ENCODE data around the gene ESPN. TPM values are rescaled to one million over a fixed set of nuclear protein-coding genes. Genes with fewer than 3 reads are reported as not detected.
"Not testable (repeated sequence)": the region's sequence is repeated elsewhere in the genome, so short reads cannot be mapped to it uniquely, and the experiment has no call there.

ESPN gene
- total RNA-seq, 2 experiments from 2014 or later: 2.0 to 3.9 TPM

DNA sequence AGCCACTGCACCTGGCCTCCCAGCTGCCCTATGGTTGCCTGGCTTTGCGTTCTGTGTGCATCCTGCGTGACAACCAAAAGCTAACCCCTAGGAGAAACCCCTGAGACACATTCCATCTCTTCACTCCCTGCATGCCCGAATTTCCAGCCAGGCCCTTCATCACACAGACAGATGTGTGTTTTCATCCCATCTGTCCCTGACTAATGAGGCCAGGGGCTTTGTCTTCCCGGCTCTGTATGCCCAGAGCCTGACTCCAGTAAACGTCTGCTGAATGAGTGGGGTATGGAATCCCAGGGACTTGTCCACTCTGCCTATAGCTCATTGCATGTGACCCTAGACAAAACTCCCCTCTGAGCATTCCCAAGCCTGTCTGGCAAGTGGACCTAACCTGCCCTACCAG lies 9.6 kb downstream of the ESPN start:
- H3K4me3 Mint-ChIP-seq: no peak overlapping the region
- no peak overlapping the region for H3K27ac Mint-ChIP-seq

DNA sequence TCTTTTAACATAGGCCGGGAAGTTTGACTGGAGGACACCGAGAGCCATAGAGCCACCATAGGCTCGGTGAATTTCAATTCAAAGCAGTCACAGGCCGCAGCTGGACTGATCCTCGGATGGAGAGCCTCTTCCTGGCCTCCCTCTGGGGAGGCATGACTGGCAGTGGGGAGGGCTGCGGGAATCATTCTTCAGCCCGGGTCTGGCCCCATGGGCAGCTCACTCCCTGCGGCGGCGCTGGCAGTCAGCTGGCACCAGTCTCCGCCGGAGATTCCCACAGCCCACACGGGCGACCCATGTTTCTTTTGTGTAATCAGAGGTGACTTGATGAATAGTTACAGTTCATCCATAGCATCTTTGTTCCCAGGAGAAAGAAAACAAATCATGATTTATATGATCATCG lies 10.6 kb downstream of the ESPN start:
- no peak overlapping the region for H3K27ac ChIP-seq (ENCODE audit: low read depth in 1 of 2, low read length in 2 of 2)
- H3K4me1 ChIP-seq (ENCODE audit: insufficient read depth, low read length): peaks cover 9% of the 10 kb centered on the region
- TF ChIP-seq, protein P1, sequence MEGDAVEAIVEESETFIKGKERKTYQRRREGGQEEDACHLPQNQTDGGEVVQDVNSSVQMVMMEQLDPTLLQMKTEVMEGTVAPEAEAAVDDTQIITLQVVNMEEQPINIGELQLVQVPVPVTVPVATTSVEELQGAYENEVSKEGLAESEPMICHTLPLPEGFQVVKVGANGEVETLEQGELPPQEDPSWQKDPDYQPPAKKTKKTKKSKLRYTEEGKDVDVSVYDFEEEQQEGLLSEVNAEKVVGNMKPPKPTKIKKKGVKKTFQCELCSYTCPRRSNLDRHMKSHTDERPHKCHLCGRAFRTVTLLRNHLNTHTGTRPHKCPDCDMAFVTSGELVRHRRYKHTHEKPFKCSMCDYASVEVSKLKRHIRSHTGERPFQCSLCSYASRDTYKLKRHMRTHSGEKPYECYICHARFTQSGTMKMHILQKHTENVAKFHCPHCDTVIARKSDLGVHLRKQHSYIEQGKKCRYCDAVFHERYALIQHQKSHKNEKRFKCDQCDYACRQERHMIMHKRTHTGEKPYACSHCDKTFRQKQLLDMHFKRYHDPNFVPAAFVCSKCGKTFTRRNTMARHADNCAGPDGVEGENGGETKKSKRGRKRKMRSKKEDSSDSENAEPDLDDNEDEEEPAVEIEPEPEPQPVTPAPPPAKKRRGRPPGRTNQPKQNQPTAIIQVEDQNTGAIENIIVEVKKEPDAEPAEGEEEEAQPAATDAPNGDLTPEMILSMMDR (IDR thresholded peaks at IDR 0.05): no peak
- DNase-seq (no peak), ATAC-seq (ENCODE audit: poor library complexity) (no peak)
- Mint-ChIP-seq H3K4me3 (no peak overlapping the region), H3K27ac (no peak overlapping the region), H3K27me3 (peaks cover 26% of the 10 kb centered on the region), H3K9me3 (no peaks in the 10 kb centered on the region), H3K36me3 (ENCODE audit: low read depth) (no peaks in the 10 kb centered on the region), H3K4me1 (ENCODE audit: low read depth) (peaks cover 9% of the 10 kb centered on the region)
- no peaks in the 10 kb centered on the region for H3K9me3 ChIP-seq (ENCODE audit: control insufficient read depth in 1 of 2, insufficient read depth in 1 of 2, low read length in 2 of 2)
- no peaks in the 10 kb centered on the region for H3K36me3 ChIP-seq (ENCODE audit: insufficient read depth, low read length)
- intact Hi-C loops (cut with DNase I, micrococcal nuclease): no loop called here
- POLR2A ChIA-PET: no interaction called here
- H3K4me3 ChIP-seq (ENCODE audit: low read length): no peak overlapping the region
- CTCF ChIA-PET: no interaction called here
- H3K27me3 ChIP-seq (ENCODE audit: control insufficient read depth in 1 of 2, insufficient read depth in 2 of 2, low read length in 2 of 2): peaks cover 0 to 5% of the 10 kb centered on the region in 2 experiments

More for the DNA sequence above, 9.6 kb downstream of the ESPN start:
- H3K36me3 Mint-ChIP-seq (ENCODE audit: low read depth): no peaks in the 10 kb centered on the region
- no peaks in the 10 kb centered on the region for H3K9me3 ChIP-seq (ENCODE audit: control insufficient read depth in 1 of 2, insufficient read depth in 1 of 2, low read length in 2 of 2)
- POLR2A ChIA-PET: no interaction called here
- ATAC-seq (ENCODE audit: poor library complexity) (no peak), DNase-seq (no peak)
- intact Hi-C loops (cut with DNase I, micrococcal nuclease): no loop called here
- H3K4me1 ChIP-seq (ENCODE audit: insufficient read depth, low read length): peaks cover 5% of the 10 kb centered on the region
- H3K27ac ChIP-seq (ENCODE audit: low read depth in 1 of 2, low read length in 2 of 2): no peak overlapping the region
- CTCF ChIA-PET: no interaction called here
- TF ChIP-seq, protein P1 (IDR thresholded peaks at IDR 0.05): no peak
- no peak overlapping the region for H3K4me3 ChIP-seq (ENCODE audit: low read length)
- H3K36me3 ChIP-seq (ENCODE audit: insufficient read depth, low read length): no peaks in the 10 kb centered on the region
- peaks cover 6% of the 10 kb centered on the region for H3K4me1 Mint-ChIP-seq (ENCODE audit: low read depth)
- H3K9me3 Mint-ChIP-seq: no peaks in the 10 kb centered on the region
- peaks cover 21% of the 10 kb centered on the region for H3K27me3 Mint-ChIP-seq
- H3K27me3 ChIP-seq (ENCODE audit: control insufficient read depth in 1 of 2, insufficient read depth in 2 of 2, low read length in 2 of 2): peaks cover 0 to 5% of the 10 kb centered on the region in 2 experiments

DNA sequence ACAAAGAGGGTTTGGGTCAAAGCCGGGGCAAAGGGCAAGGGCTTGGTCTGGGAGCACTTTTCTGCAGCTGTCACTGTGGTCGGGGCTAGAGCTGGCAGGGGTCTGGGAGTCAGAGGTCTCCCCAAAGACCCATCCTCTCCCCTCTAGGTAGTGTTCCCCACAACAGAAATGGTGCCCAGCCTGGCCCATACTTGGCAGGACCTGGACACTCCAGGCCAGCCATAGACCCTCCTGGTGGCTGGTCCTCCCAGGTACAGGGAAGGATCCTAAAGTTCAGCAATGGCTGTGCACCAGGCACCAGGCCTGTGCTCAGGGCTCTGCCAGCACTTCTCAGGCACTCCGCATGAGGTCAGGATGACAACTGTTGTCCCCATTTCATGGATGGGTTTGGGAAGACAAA lies 11.0 kb downstream of the ESPN start:
- no peak for DNase-seq
- ChIA-PET CTCF (no interaction called here), POLR2A (no interaction called here)
- H3K4me3 Mint-ChIP-seq: no peak overlapping the region
- TF ChIP-seq, protein P1 (IDR thresholded peaks at IDR 0.05): no peak
- Histone ChIP-seq H3K27ac (ENCODE audit: low read depth in 1 of 2, low read length in 2 of 2) (no peak overlapping the region), H3K4me3 (ENCODE audit: low read length) (no peak overlapping the region), H3K9me3 (ENCODE audit: control insufficient read depth in 1 of 2, insufficient read depth in 1 of 2, low read length in 2 of 2) (no peaks in the 10 kb centered on the region), H3K4me1 (ENCODE audit: insufficient read depth, low read length) (peaks cover 10% of the 10 kb centered on the region), H3K27me3 (ENCODE audit: control insufficient read depth in 1 of 2, insufficient read depth in 2 of 2, low read length in 2 of 2) (peaks cover 0 to 5% of the 10 kb centered on the region in 2 experiments), H3K36me3 (ENCODE audit: insufficient read depth, low read length) (no peaks in the 10 kb centered on the region)
- peaks cover 9% of the 10 kb centered on the region for H3K4me1 Mint-ChIP-seq (ENCODE audit: low read depth)
- no peaks in the 10 kb centered on the region for H3K9me3 Mint-ChIP-seq
- H3K36me3 Mint-ChIP-seq (ENCODE audit: low read depth): no peaks in the 10 kb centered on the region
- H3K27me3 Mint-ChIP-seq: peaks cover 21% of the 10 kb centered on the region
- ATAC-seq (ENCODE audit: poor library complexity): no peak
- no peak overlapping the region for H3K27ac Mint-ChIP-seq
- intact Hi-C loops (cut with DNase I, micrococcal nuclease): no loop called here

DNA sequence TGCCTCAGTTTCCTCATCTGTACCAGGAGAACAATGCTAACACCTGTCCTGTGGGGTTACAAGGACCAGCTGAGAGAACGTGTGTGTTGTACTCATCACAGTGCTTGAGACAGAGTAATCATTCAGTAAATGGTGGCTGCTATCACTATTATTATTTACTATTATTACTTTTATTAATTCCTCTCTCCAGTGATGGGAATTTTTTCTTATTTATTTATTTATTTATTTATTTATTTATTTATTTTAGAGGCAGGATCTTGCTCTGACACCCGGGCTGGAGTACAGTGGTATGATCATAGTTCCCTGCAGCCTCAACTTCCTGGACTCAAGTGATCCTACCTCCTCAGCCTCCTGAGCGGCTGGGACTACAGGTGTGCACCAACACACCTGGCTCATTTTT lies 11.7 kb downstream of the ESPN start:
- ATAC-seq (ENCODE audit: poor library complexity): not testable (repeated sequence)

DNA sequence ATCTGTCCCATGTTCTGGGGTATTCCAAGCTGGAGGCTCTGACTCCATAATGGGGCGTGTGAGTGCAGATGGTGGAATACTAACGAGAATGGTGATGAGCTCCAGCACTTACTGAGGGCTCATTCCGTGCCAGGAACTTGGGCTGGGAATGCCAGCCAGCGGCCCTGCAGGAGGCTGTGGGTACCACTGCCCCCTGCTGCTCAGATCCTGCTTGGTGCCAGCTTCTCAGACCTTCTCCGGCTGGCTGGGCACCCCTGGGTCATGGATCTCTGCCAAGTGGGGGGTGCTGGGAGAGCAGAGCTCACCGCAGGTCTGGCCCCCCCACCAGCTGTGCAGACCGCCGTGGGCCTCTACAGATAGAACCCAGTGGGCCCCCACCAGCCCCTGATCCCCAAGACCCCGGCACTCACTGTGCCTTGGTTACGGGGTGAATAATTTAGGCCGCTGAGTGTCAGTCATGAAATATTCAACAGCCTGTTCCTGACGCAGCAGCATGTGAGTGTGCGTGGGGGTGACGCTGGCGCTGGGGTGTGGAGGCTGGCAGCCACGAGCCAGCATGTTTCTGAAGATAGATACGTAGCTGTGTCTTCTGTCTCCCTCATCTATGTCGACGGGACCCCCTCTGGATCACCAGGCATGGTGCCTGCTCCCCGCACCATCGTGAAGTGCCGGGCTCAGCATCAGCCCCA lies 12.6 kb downstream of the ESPN start:
- ChIA-PET CTCF (interaction anchor here (0.6 to 5.3 kb wide), 17 partner anchors 11 to 264 kb away, joined by 3 to 77 read pairs (median 6); partner anchors contain the start of genes DNAJC11, ESPN, HES2 and NOL9), POLR2A (interaction anchor here (1.1 to 1.5 kb wide), 3 partner anchors 13 to 43 kb away, joined by 4 to 6 read pairs (median 5); partner anchors contain the start of gene ACOT7)
- H3K27ac Mint-ChIP-seq; H3K9me3 ChIP-seq (ENCODE audit: control insufficient read depth in 1 of 2, insufficient read depth in 1 of 2, low read length in 2 of 2); H3K36me3 ChIP-seq (ENCODE audit: insufficient read depth, low read length); H3K4me3 Mint-ChIP-seq; H3K9me3 Mint-ChIP-seq; H3K27ac ChIP-seq (ENCODE audit: low read depth in 1 of 2, low read length in 2 of 2); ATAC-seq (ENCODE audit: poor library complexity); H3K4me3 ChIP-seq (ENCODE audit: low read length); H3K36me3 Mint-ChIP-seq (ENCODE audit: low read depth); H3K4me1 Mint-ChIP-seq (ENCODE audit: low read depth): not testable (repeated sequence)
- DNase-seq: peak in 1 of 14 experiments; percentile 32
- intact Hi-C loops (cut with DNase I, micrococcal nuclease): loop anchor here in 1 of 2 experiments (2.0 kb wide), 1 partner anchor 190 kb away; no protein-coding TSS in a partner anchor
- peaks cover 28% of the 10 kb centered on the region for H3K27me3 Mint-ChIP-seq
- peaks cover 15% of the 10 kb centered on the region for H3K4me1 ChIP-seq (ENCODE audit: insufficient read depth, low read length)
- H3K27me3 ChIP-seq (ENCODE audit: control insufficient read depth in 1 of 2, insufficient read depth in 2 of 2, low read length in 2 of 2): peaks cover 10 to 11% of the 10 kb centered on the region in 2 experiments

More for the DNA sequence above, 11.7 kb downstream of the ESPN start:
- H3K27ac ChIP-seq (ENCODE audit: low read depth in 1 of 2, low read length in 2 of 2); H3K36me3 Mint-ChIP-seq (ENCODE audit: low read depth); H3K9me3 ChIP-seq (ENCODE audit: control insufficient read depth in 1 of 2, insufficient read depth in 1 of 2, low read length in 2 of 2); H3K27me3 ChIP-seq (ENCODE audit: control insufficient read depth in 1 of 2, insufficient read depth in 2 of 2, low read length in 2 of 2); DNase-seq; H3K4me3 ChIP-seq (ENCODE audit: low read length); POLR2A ChIA-PET; H3K4me3 Mint-ChIP-seq; H3K27ac Mint-ChIP-seq; H3K4me1 Mint-ChIP-seq (ENCODE audit: low read depth); H3K9me3 Mint-ChIP-seq; H3K36me3 ChIP-seq (ENCODE audit: insufficient read depth, low read length): not testable (repeated sequence)
- H3K27me3 Mint-ChIP-seq: peaks cover 24% of the 10 kb centered on the region
- peaks cover 15% of the 10 kb centered on the region for H3K4me1 ChIP-seq (ENCODE audit: insufficient read depth, low read length)
- intact Hi-C loops (cut with DNase I, micrococcal nuclease): loop anchor here in 1 of 2 experiments (2.0 kb wide), 1 partner anchor 189 kb away; no protein-coding TSS in a partner anchor
- CTCF ChIA-PET: interaction anchor here (2.0 to 5.3 kb wide), 2 partner anchors 14 to 88 kb away, joined by 7 to 77 read pairs; partner anchors contain the start of genes ESPN and HES2
